HEK293T (cell line): ENCODE results near the gene SLC24A4.

Experiments used
- CTCF ChIA-PET: fragments of 350-600 bp; formaldehyde crosslinking; extraction: SDS; loops from one replicate; lab custom pipeline; 2021; ENCODE audit warnings: antibody characterized with exemption, inconsistent platforms; lab: Yijun Ruan, JAX
- POLR2A ChIA-PET: fragments of 350-600 bp; formaldehyde crosslinking; extraction: SDS; loops from one replicate; lab custom pipeline; 2020; ENCODE audit warnings: antibody characterized with exemption, inconsistent platforms; lab: Yijun Ruan, JAX
- DNase-seq: peaks from one replicate; pipeline ENCODE4 v3.0.0; 2012; ENCODE audit warnings: mixed read lengths; ENCODE audit errors: extremely low spot score
- ARNT ChIP-seq: fragments of 450-650 bp; IDR thresholded peaks from 2 replicates; pipeline ENCODE4 v1.6.1; 2017; ENCODE audit warnings: mild to moderate bottlenecking
- BHLHE40 ChIP-seq: fragments of 450-650 bp; IDR thresholded peaks from 2 replicates; pipeline ENCODE4 v1.6.1; 2016; ENCODE audit warnings: mild to moderate bottlenecking, moderate library complexity, borderline replicate concordance
- CTBP1 ChIP-seq: fragments of 450-650 bp; IDR thresholded peaks from 2 replicates; pipeline ENCODE4 v1.6.1; 2016; ENCODE audit warnings: borderline replicate concordance
- ELF4 ChIP-seq: fragments of 450-650 bp; IDR thresholded peaks from 2 replicates; pipeline ENCODE4 v1.6.1; 2017; ENCODE audit warnings: antibody characterized with exemption
- FOXA1 ChIP-seq: fragments of 450-650 bp; IDR thresholded peaks from 2 replicates; pipeline ENCODE4 v1.6.1; 2016; ENCODE audit warnings: mild to moderate bottlenecking
- FOXK2 ChIP-seq: fragments of 450-650 bp; IDR thresholded peaks from 2 replicates; pipeline ENCODE4 v1.6.1; 2016; ENCODE audit warnings: mild to moderate bottlenecking
- FOXM1 ChIP-seq: fragments of 450-650 bp; IDR thresholded peaks from 2 replicates; pipeline ENCODE4 v1.6.1; 2017; ENCODE audit warnings: mild to moderate bottlenecking, borderline replicate concordance
- HDGF ChIP-seq: fragments of 450-650 bp; IDR thresholded peaks from 2 replicates; pipeline ENCODE4 v1.6.1; 2017; ENCODE audit warnings: antibody characterized with exemption, borderline replicate concordance
- L3MBTL2 ChIP-seq: fragments of 450-650 bp; conservative IDR thresholded peaks from 2 replicates; pipeline ENCODE4 v1.6.1; 2016; ENCODE audit warnings: mild to moderate bottlenecking
- LEF1 ChIP-seq: fragments of 450-650 bp; IDR thresholded peaks from 2 replicates; pipeline ENCODE4 v1.6.1; 2017; ENCODE audit warnings: mild to moderate bottlenecking, borderline replicate concordance
- NFRKB ChIP-seq: fragments of 450-650 bp; IDR thresholded peaks from 2 replicates; pipeline ENCODE4 v1.6.1; 2016; ENCODE audit warnings: mild to moderate bottlenecking, moderate library complexity
- SP1 ChIP-seq: fragments of 450-650 bp; IDR thresholded peaks from 2 replicates; pipeline ENCODE4 v1.6.1; 2017
- SUZ12 ChIP-seq: fragments of 450-650 bp; IDR thresholded peaks from 2 replicates; pipeline ENCODE4 v1.6.1; 2016; ENCODE audit warnings: mild to moderate bottlenecking
- TARDBP ChIP-seq: fragments of 450-650 bp; IDR thresholded peaks from 2 replicates; pipeline ENCODE4 v1.6.1; 2016
- ZNF384 ChIP-seq: fragments of 450-650 bp; IDR thresholded peaks from 2 replicates; pipeline ENCODE4 v1.6.1; 2016
- TF ChIP-seq, protein P1 (sequence below): fragments of 450-650 bp; IDR thresholded peaks from 2 replicates; pipeline ENCODE4 v1.6.1; 2016

The SLC24A4 gene

DNA sequence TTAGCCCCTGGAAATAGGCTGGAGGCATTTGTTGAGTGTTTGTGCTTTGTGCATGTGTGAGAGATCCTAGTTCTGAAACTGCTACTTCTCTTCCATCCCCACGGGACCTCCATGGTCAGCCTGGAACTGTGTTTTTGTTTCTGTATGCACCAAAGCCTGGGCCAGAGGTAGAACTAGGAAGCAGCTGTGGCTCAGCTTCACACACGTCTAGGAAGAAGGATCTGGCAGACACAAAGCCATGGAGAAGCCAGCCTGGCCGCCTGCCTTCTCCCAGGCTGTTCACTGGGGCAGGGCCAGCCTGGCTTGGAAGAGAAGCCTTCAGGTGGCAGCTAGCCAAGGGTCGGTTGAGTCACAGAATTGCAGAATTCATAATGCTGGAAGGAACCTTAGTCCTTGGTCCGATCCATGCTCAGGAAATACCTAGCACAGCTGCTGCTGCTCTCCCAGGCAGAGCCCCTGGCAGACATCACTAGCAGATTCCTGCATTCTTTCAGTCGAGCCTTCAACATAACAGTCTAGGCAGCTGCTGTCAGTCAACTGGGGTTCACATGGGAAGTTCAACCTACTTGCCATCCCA lies 217.6 kb downstream of the SLC24A4 start:
- ChIA-PET POLR2A (no interaction called here), CTCF (no interaction called here)
- no peak for DNase-seq
- TF ChIP-seq ARNT (no peak), TARDBP (no peak), SP1 (no peak)
- TF ChIP-seq, protein P1, sequence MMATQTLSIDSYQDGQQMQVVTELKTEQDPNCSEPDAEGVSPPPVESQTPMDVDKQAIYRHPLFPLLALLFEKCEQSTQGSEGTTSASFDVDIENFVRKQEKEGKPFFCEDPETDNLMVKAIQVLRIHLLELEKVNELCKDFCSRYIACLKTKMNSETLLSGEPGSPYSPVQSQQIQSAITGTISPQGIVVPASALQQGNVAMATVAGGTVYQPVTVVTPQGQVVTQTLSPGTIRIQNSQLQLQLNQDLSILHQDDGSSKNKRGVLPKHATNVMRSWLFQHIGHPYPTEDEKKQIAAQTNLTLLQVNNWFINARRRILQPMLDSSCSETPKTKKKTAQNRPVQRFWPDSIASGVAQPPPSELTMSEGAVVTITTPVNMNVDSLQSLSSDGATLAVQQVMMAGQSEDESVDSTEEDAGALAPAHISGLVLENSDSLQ: no peak

DNA sequence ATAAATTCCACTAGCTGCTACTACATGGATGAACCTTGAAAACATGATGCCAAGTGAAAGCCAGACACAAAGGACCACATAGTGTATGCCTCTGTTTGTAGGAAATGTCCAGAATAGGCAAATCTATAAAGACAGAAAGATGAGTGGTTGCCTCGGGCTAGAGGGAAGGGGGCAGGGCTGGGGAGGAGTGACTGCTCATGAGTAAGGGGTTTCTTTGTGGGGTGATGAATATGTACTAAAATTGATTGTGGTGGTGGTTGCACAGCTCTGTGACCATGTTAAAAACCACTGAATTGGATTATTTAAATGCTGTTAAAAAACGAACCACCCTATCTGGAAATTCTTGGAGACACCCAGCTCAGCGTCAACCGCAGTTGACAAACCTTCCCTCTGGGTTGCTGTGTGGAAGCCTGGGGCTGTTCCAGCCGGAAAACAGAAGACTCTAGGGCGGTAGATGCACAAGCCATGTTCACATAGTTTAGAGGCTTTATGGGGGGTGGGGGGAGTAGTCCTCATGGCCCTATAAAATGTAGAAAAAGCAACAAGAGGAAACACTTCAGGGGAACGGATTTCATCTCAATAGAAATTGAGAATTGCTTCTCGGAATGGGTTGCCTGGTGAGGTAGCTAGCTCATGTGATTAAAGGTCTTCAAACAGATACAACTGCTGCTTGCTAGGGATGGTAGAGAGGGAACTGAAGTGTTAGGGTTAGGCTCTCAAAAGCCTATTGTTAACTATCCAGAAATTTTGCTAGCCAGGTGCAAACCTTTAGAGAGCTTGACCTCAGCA lies 220.0 kb downstream of the SLC24A4 start:
- TF ChIP-seq LEF1: no peak
- no peak for TF ChIP-seq FOXK2
- no peak for TF ChIP-seq SUZ12
- TF ChIP-seq, protein P1: no peak
- no peak for TF ChIP-seq TARDBP
- no peak for TF ChIP-seq ARNT
- no peak for TF ChIP-seq CTBP1
- TF ChIP-seq FOXA1: no peak
- TF ChIP-seq HDGF: no peak
- no peak for TF ChIP-seq FOXM1
- no peak for TF ChIP-seq L3MBTL2
- no peak for TF ChIP-seq ELF4
- no peak for TF ChIP-seq ZNF384
- no peak for DNase-seq
- POLR2A ChIA-PET: no interaction called here
- CTCF ChIA-PET: no interaction called here

DNA sequence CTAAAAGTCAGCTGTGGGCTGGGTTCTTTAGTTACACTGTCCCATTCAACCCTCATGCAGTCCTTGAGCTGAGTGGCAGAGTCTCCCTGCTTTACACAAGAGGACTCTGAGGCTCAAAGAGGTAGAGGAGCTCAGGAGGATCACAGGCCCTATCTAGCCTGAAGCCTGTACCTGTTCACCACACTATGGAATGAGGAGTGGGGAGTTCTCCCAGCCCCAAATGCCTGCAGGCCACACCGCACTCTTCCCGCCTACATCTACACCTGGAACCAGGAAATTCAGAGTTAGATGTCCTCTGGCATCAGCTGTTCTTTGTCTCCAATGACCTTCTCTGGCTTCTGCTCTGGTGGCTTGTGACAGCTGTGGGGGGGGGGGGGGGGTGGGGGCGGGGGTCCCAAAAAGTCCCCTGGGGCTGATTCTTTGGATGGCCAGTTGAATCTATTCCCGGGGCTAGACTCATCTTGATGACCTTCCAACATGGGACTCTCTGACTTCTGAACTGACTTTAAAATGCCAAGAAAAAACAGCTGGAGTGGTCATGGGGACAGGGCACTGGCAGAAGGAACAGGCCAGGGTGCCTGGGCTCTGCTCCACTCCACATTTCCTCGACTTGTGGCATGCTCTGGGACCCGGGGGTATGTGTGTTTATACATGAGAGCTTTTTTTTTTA lies 221.2 kb downstream of the SLC24A4 start:
- CTCF ChIA-PET: no interaction called here
- TF ChIP-seq LEF1 (no peak), SP1 (no peak), L3MBTL2 (no peak), FOXA1 (no peak), TARDBP (no peak), CTBP1 (no peak), ARNT (no peak), SUZ12 (no peak), HDGF (no peak), ELF4 (no peak), FOXM1 (no peak), BHLHE40 (no peak), FOXK2 (no peak), ZNF384 (no peak), NFRKB (no peak)
- TF ChIP-seq, protein P1: no peak
- DNase-seq: no peak
- POLR2A ChIA-PET: no interaction called here

DNA sequence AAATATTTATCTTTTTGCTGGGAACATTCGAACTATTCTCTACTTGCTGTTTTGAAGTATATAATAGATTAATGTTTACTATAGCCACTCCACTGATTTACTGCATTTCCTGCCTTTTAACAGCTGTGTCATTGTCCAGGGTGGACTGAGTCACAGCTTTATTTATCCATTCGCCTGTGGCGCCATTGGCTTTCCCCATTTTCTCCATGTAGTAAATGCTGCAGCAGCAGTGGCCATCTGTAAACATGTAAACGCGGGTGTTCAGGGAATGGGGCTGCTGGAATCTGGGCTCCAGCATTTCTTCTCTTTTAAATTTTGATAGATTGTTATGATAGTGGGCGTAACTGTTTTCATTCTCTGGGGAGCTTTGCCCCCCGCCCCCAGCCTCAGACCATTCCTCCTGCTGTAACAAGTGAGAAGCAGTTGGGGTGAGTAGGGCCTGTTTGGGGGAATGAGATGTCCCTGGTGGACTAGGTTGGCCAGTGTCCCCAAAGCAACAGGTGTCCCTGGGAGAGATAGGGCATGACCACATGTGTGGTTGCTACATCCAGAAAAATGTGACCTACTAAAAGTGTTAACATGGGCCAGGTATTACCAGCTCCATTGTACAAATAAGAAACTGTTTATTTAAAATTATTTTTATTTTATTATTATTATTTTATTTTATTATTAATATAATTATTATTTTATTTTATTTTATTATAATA lies 223.5 kb downstream of the SLC24A4 start:
- ChIA-PET CTCF (no interaction called here), POLR2A (no interaction called here)
- DNase-seq: no peak
- TF ChIP-seq LEF1: no peak
- TF ChIP-seq BHLHE40: no peak
- no peak for TF ChIP-seq FOXA1
- TF ChIP-seq CTBP1: no peak
- TF ChIP-seq FOXK2: no peak
- no peak for TF ChIP-seq SUZ12

DNA sequence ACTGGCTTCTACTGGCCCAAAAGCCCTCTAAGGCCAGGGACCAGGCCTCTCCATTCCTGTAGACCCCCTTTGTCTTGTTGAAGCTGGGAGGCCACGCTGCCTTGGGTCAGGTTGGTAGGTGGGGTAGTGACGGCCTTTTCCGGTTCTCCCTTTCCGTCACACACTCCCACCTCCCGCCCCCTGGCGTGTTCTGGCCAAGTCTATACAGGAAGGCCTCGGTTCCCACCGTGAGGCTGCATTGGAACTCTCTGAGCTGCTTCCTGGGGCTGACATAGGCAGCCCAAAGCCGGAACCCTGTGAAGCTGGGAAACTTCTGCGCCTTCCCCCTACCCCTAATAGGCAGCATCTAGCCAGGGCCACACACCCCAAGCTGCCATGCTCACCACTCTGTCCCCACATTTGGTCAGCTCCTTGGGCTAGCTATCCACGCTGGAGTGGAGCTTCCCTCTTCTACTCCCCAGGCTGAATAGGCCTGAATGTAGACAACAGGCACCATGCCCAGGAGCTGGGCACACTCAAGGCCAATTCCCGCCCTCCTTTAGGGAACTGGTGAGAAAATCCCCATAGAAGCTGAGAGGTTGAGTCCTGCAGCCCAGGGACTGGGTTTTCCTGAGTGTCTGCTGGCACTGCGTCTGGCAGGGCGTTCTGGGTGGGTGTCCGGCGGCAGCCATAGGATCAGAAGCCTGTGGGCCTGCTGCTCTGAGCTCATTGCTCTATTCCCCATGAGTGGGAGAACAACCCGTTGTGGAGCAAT lies 226.3 kb downstream of the SLC24A4 start:
- ChIA-PET CTCF (no interaction called here), POLR2A (interaction anchor here (1.0 kb wide), 1 partner anchor 16 kb away, joined by 3 read pairs; no protein-coding TSS in a partner anchor)

More for the DNA sequence above, 226.3 kb downstream of the SLC24A4 start:
- TF ChIP-seq BHLHE40 (no peak), FOXK2 (no peak), ZNF384 (no peak), ELF4 (no peak), ARNT (no peak), SP1 (no peak), HDGF (no peak), TARDBP (no peak)
- TF ChIP-seq, protein P1: no peak
- no peak for DNase-seq
